Trophoblast cell (in vitro differentiated cells and primary cell): ENCODE measurements around the gene PAPOLA.

Experiments used
- DNase-seq, 2 donors: peaks; one replicate each; pipeline ENCODE4 v3.0.0-alpha.2; 2016
- H2AFZ ChIP-seq: 2 replicates; pipeline ENCODE4 v1.6.1; 2013; ENCODE audit warnings: low read length, moderate library complexity, mild to moderate bottlenecking; ENCODE audit not compliant: insufficient read depth, poor library complexity
- H2AK5ac ChIP-seq: 2 replicates; pipeline ENCODE4 v1.6.1; 2013; ENCODE audit warnings: mild to moderate bottlenecking, low read length
- H2BK120ac ChIP-seq: 2 replicates; pipeline ENCODE4 v1.6.1; 2013; ENCODE audit warnings: low read length, mild to moderate bottlenecking, moderate library complexity; ENCODE audit not compliant: insufficient read depth, poor library complexity
- H2BK12ac ChIP-seq: 2 replicates; pipeline ENCODE4 v1.6.1; 2013; ENCODE audit warnings: mild to moderate bottlenecking, low read length, moderate library complexity
- H2BK5ac ChIP-seq: 2 replicates; pipeline ENCODE4 v1.6.1; 2013; ENCODE audit warnings: low read length, low read depth, moderate library complexity, mild to moderate bottlenecking; ENCODE audit not compliant: poor library complexity
- H3K14ac ChIP-seq: 2 replicates; pipeline ENCODE4 v1.6.1; 2013; ENCODE audit warnings: mild to moderate bottlenecking, low read length
- H3K18ac ChIP-seq: 2 replicates; pipeline ENCODE4 v1.6.1; 2013; ENCODE audit warnings: mild to moderate bottlenecking, low read length
- H3K23ac ChIP-seq: 2 replicates; pipeline ENCODE4 v1.6.1; 2013; ENCODE audit warnings: low read length
- H3K27ac ChIP-seq: 2 replicates; pipeline ENCODE4 v1.5.1; 2013; ENCODE audit warnings: low read depth, mild to moderate bottlenecking, inconsistent platforms, low read length, moderate library complexity
- H3K27me3 ChIP-seq: 2 replicates; pipeline ENCODE4 v1.6.1; 2013; ENCODE audit warnings: inconsistent platforms, mild to moderate bottlenecking, low read length, moderate library complexity; ENCODE audit not compliant: insufficient read depth
- H3K36me3 ChIP-seq, 2 experiments: 1 replicate in 1 of 2; 2 replicates in 1 of 2; pipeline ENCODE4 v1.6.1; 2013; ENCODE audit warnings: low read length in 2 of 2, mild to moderate bottlenecking in 2 of 2, moderate library complexity in 1 of 2; ENCODE audit not compliant: insufficient read depth in 2 of 2, control insufficient read depth in 1 of 2
- H3K4ac ChIP-seq: 2 replicates; pipeline ENCODE4 v1.6.1; 2013; ENCODE audit warnings: low read depth, mild to moderate bottlenecking, low read length, moderate library complexity
- H3K4me1 ChIP-seq, 2 experiments: 1 replicate in 1 of 2; 2 replicates in 1 of 2; pipeline ENCODE4 v1.6.1; 2013; ENCODE audit warnings: low read length in 2 of 2, mild to moderate bottlenecking in 2 of 2, moderate library complexity in 1 of 2; ENCODE audit not compliant: insufficient read depth in 2 of 2, control insufficient read depth in 1 of 2
- H3K4me2 ChIP-seq: 2 replicates; pipeline ENCODE4 v1.6.1; 2013; ENCODE audit warnings: inconsistent platforms, mild to moderate bottlenecking, low read length, moderate library complexity
- H3K4me3 ChIP-seq: 2 replicates; pipeline ENCODE4 v1.5.1; 2013; ENCODE audit warnings: mild to moderate bottlenecking, low read depth, low read length, inconsistent platforms
- H3K79me1 ChIP-seq: one replicate; pipeline ENCODE4 v1.6.1; 2013; ENCODE audit warnings: low read length
- H3K79me2 ChIP-seq: 2 replicates; pipeline ENCODE4 v1.6.1; 2013; ENCODE audit warnings: low read length, mild to moderate bottlenecking; ENCODE audit not compliant: control insufficient read depth, insufficient read depth, poor library complexity
- H3K9ac ChIP-seq: 2 replicates; pipeline ENCODE4 v1.6.1; 2013; ENCODE audit warnings: mild to moderate bottlenecking, low read length
- H3K9me3 ChIP-seq: 2 replicates; pipeline ENCODE4 v1.6.1; 2013; ENCODE audit warnings: low read depth, mild to moderate bottlenecking, control low read depth, inconsistent platforms, low read length; ENCODE audit not compliant: insufficient read depth
- H4K12ac ChIP-seq: 2 replicates; pipeline ENCODE4 v1.6.1; 2013; ENCODE audit warnings: low read depth, mild to moderate bottlenecking, low read length, moderate library complexity
- H4K8ac ChIP-seq: 2 replicates; pipeline ENCODE4 v1.6.1; 2013; ENCODE audit warnings: low read depth, mild to moderate bottlenecking, low read length, moderate library complexity
- H4K91ac ChIP-seq: one replicate; pipeline ENCODE4 v1.6.1; 2013; ENCODE audit warnings: low read depth, mild to moderate bottlenecking, low read length, moderate library complexity
- WGBS: extraction: QIAGEN DNeasy Blood & Tissue Kit; methylation state at CpG from one replicate; pipeline ENCODE4 v1.1.7; 2013; ENCODE audit warnings: missing lambda C conversion rate; ENCODE audit not compliant: insufficient read length, insufficient coverage; ENCODE audit errors: extremely low coverage; 5-methylcytosine and 5-hydroxymethylcytosine counted together

The PAPOLA gene

GRCh38 chr14:96578619-96579018, 76.4 kb downstream of the PAPOLA start:
- H2AK5ac ChIP-seq: no peak overlapping the region
- no peaks in the 10 kb centered on the region for H3K4me1 ChIP-seq

GRCh38 chr14:96579358-96579757, 77.2 kb downstream of the PAPOLA start:
- Histone ChIP-seq H3K23ac (no peak overlapping the region), H3K18ac (no peak overlapping the region), H4K8ac (no peak overlapping the region), H3K36me3 (peaks cover 2% of the 10 kb centered on the region in 2 experiments), H4K91ac (no peak overlapping the region), H3K79me2 (no peaks in the 10 kb centered on the region), H3K79me1 (no peaks in the 10 kb centered on the region), H3K4me1 (no peaks in the 10 kb centered on the region), H3K9me3 (peaks cover 2% of the 10 kb centered on the region), H4K12ac (no peak overlapping the region), H2BK5ac (no peak overlapping the region), H3K4ac (no peak overlapping the region), H2BK12ac (no peak overlapping the region), H2AFZ (no peak overlapping the region), H3K27me3 (no peaks in the 10 kb centered on the region), H2AK5ac (no peak overlapping the region), H3K14ac (no peak overlapping the region), H2BK120ac (no peak overlapping the region), H3K4me2 (no peak overlapping the region), H3K27ac (no peak overlapping the region), H3K9ac (no peak overlapping the region), H3K4me3 (no peak overlapping the region)
- no peak for DNase-seq
- WGBS: no CpG with 5 or more reads among the region's 6 CpGs

More at GRCh38 chr14:96578619-96579018, 76.4 kb downstream of the PAPOLA start:
- H4K91ac ChIP-seq: no peak overlapping the region
- H3K4me3 ChIP-seq: no peak overlapping the region
- H3K4me2 ChIP-seq: no peak overlapping the region
- H3K23ac ChIP-seq: no peak overlapping the region
- H3K27ac ChIP-seq: no peak overlapping the region
- H4K12ac ChIP-seq: no peak overlapping the region
- no peaks in the 10 kb centered on the region for H3K27me3 ChIP-seq
- H3K79me2 ChIP-seq: no peaks in the 10 kb centered on the region
- no peak overlapping the region for H3K9ac ChIP-seq
- no peak overlapping the region for H3K4ac ChIP-seq
- no peak overlapping the region for H3K14ac ChIP-seq
- no CpG with 5 or more reads among the region's 6 CpGs for WGBS
- H4K8ac ChIP-seq: no peak overlapping the region
- no peak overlapping the region for H2BK12ac ChIP-seq
- H3K9me3 ChIP-seq: peaks cover 2% of the 10 kb centered on the region
- no peak overlapping the region for H2BK120ac ChIP-seq
- no peak for DNase-seq
- no peak overlapping the region for H2BK5ac ChIP-seq
- no peaks in the 10 kb centered on the region for H3K79me1 ChIP-seq
- peaks cover 2% of the 10 kb centered on the region in 2 experiments for H3K36me3 ChIP-seq
- no peak overlapping the region for H3K18ac ChIP-seq
- H2AFZ ChIP-seq: no peak overlapping the region

GRCh38 chr14:96579855-96580254, 77.7 kb downstream of the PAPOLA start:
- H3K9ac ChIP-seq: no peak overlapping the region
- no peak overlapping the region for H4K8ac ChIP-seq
- no peak overlapping the region for H4K91ac ChIP-seq
- H4K12ac ChIP-seq: no peak overlapping the region
- no peaks in the 10 kb centered on the region for H3K27me3 ChIP-seq
- no peak for DNase-seq
- no peaks in the 10 kb centered on the region for H3K79me1 ChIP-seq
- H3K79me2 ChIP-seq: no peaks in the 10 kb centered on the region
- WGBS: no CpG with 5 or more reads among the region's 6 CpGs
- peaks cover 2% of the 10 kb centered on the region for H3K9me3 ChIP-seq
- H3K18ac ChIP-seq: no peak overlapping the region
- H2BK120ac ChIP-seq: no peak overlapping the region
- H2BK12ac ChIP-seq: no peak overlapping the region
- H2AK5ac ChIP-seq: no peak overlapping the region
- H3K4ac ChIP-seq: no peak overlapping the region
- no peaks in the 10 kb centered on the region for H3K4me1 ChIP-seq
- no peak overlapping the region for H3K4me2 ChIP-seq
- H2BK5ac ChIP-seq: no peak overlapping the region
- no peak overlapping the region for H3K27ac ChIP-seq
- peaks cover 2% of the 10 kb centered on the region in 2 experiments for H3K36me3 ChIP-seq
- no peak overlapping the region for H2AFZ ChIP-seq
- no peak overlapping the region for H3K4me3 ChIP-seq
- no peak overlapping the region for H3K14ac ChIP-seq
- no peak overlapping the region for H3K23ac ChIP-seq

GRCh38 chr14:96580566-96580965, 78.4 kb downstream of the PAPOLA start:
- H3K9ac ChIP-seq: no peak overlapping the region
- no peak overlapping the region for H2AFZ ChIP-seq
- H3K18ac ChIP-seq: no peak overlapping the region
- H3K23ac ChIP-seq: no peak overlapping the region
- H3K36me3 ChIP-seq: peaks cover 2% of the 10 kb centered on the region in 2 experiments
- H4K8ac ChIP-seq: no peak overlapping the region
- no peak overlapping the region for H4K91ac ChIP-seq
- H2BK12ac ChIP-seq: no peak overlapping the region
- H3K14ac ChIP-seq: no peak overlapping the region
- peaks cover 2% of the 10 kb centered on the region for H3K9me3 ChIP-seq
- no peak overlapping the region for H4K12ac ChIP-seq
- no peaks in the 10 kb centered on the region for H3K27me3 ChIP-seq
- no peak overlapping the region for H2BK120ac ChIP-seq
- H3K79me2 ChIP-seq: no peaks in the 10 kb centered on the region
- no peak overlapping the region for H3K27ac ChIP-seq
- no peak overlapping the region for H3K4me2 ChIP-seq
- H3K79me1 ChIP-seq: no peaks in the 10 kb centered on the region
- no peak overlapping the region for H2AK5ac ChIP-seq
- WGBS: no CpG with 5 or more reads among the region's 9 CpGs
- H3K4me3 ChIP-seq: no peak overlapping the region
- DNase-seq: no peak
- H2BK5ac ChIP-seq: no peak overlapping the region
- H3K4ac ChIP-seq: no peak overlapping the region
- H3K4me1 ChIP-seq: no peaks in the 10 kb centered on the region
